BLaER1 treated with 17β-estradiol and CSF1 and Interleukin-3, amounts not matched to agents 10 nM and 100 nM (cell line): ENCODE data around the gene KRT78.
"Not testable (repeated sequence)": the region's sequence is repeated elsewhere in the genome, so short reads cannot be mapped to it uniquely, and the experiment has no call there.

Experiments
- H3K27ac ChIP-seq, 11 experiments: shearing (Covaris generic); formaldehyde crosslinking; 2 replicates each; pipeline ENCODE4 v1.8.1; 2022
- H3K27me3 ChIP-seq, 11 experiments: shearing (Covaris generic); formaldehyde crosslinking; 2 replicates each; pipeline ENCODE4 v1.8.1; 2022
- H3K36me3 ChIP-seq, 11 experiments: shearing (Covaris generic); formaldehyde crosslinking; 2 replicates each; pipeline ENCODE4 v1.8.1; 2022
- H3K4me1 ChIP-seq, 10 experiments: shearing (Covaris generic); formaldehyde crosslinking; 2 replicates each; pipeline ENCODE4 v1.8.1; 2022
- H3K4me2 ChIP-seq, 11 experiments: shearing (Covaris generic); formaldehyde crosslinking; 2 replicates each; pipeline ENCODE4 v1.8.1; 2022
- H3K4me3 ChIP-seq, 10 experiments: shearing (Covaris generic); formaldehyde crosslinking; 2 replicates each; pipeline ENCODE4 v1.8.1; 2022
- H3K9ac ChIP-seq, 11 experiments: shearing (Covaris generic); formaldehyde crosslinking; 2 replicates each; pipeline ENCODE4 v1.8.1; 2022
- H3K9me3 ChIP-seq, 11 experiments: shearing (Covaris generic); formaldehyde crosslinking; replicated peaks in 1 of 11; 2 replicates each; pipeline ENCODE4 v1.8.1; 2022
- H4K20me1 ChIP-seq, 11 experiments: shearing (Covaris generic); formaldehyde crosslinking; 2 replicates each; pipeline ENCODE4 v1.8.1; 2022
- Cebpa-rat ChIP-seq, 11 experiments: shearing (Covaris generic); IDR thresholded peaks; 2 replicates each; pipeline ENCODE4 v1.8.1; 2022

Gene KRT78

GRCh38 chr12:52796839-52797528 is 51.8 kb downstream of the KRT78 start:
- no peaks in the 10 kb centered on the region for H3K27me3 ChIP-seq

GRCh38 chr12:52796429-52796794 is 52.4 kb downstream of the KRT78 start:
- H3K27me3 ChIP-seq = no peaks in the 10 kb centered on the region
- no peak overlapping the region for H3K4me2 ChIP-seq
- peaks cover 0 to 10% (median 0%) of the 10 kb centered on the region in 10 experiments; a peak in 6 of 20 replicates for H3K4me1 ChIP-seq
- H3K27ac ChIP-seq = no peak overlapping the region
- no peak overlapping the region for H3K9ac ChIP-seq
- H3K36me3 ChIP-seq = no peaks in the 10 kb centered on the region
- H3K4me3 ChIP-seq = no peak overlapping the region
- no peaks in the 10 kb centered on the region for H3K9me3 ChIP-seq
- H4K20me1 ChIP-seq = no peaks in the 10 kb centered on the region
- TF ChIP-seq Cebpa-rat (IDR thresholded peaks at IDR 0.05) = no peak

More at GRCh38 chr12:52796839-52797528, 51.8 kb downstream of the KRT78 start:
- Histone ChIP-seq H3K4me2 (no peak overlapping the region), H3K4me3 (no peak overlapping the region), H3K9me3 (no peaks in the 10 kb centered on the region), H3K9ac (no peak overlapping the region), H3K36me3 (no peaks in the 10 kb centered on the region), H3K4me1 (peaks cover 0 to 10% (median 0%) of the 10 kb centered on the region in 10 experiments; a peak in 6 of 20 replicates), H3K27ac (no peak overlapping the region), H4K20me1 (no peaks in the 10 kb centered on the region)
- TF ChIP-seq Cebpa-rat (IDR thresholded peaks at IDR 0.05) = no peak

DNA sequence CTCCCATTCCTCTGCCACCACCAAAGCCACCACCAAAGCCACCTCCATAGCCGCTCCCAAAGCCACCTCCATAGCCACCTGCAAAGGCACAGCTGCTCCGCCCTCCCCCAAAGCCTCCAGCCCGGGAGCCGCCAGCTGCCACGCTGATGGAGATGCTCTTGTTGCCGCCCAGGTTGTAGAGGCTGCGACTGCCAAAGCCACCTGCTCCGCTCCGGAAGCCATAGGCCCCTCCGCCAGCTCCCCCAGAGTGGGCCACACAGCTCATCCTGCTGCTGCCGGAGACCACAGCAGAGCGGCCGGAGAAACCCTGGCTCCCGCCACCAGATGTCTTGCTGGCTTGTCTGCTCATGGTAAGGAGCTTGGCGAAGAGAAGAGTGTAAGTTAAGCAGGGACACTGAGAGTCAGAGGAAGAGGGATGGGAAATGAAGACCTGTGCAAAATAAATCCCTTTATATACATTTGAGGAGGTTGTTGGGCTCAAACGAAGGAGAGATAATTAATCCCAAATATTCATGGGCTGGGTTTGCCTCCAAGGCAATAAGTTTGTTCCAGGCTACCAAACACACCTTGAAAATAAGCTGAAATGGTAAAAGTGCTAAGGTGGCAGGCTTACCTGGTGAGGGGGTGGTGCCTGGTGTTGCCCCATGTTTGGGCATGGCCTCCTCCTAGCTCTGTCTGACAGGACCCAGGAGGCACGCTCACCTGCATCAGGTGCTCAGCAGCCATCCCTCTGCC is 52.9 kb downstream of the KRT78 start, which contains the start of gene KRT3:
Gene KRT3 (minus strand): TSS at position 424 of the 735 bp plus-strand sequence. CDS start 75 bp downstream, at position 349.
- TF ChIP-seq Cebpa-rat (IDR thresholded peaks at IDR 0.05) = no peak
- no peaks in the 10 kb centered on the region for H3K27me3 ChIP-seq
- H3K27ac ChIP-seq = no peak within 1 kb of the TSS
- no peak within 1 kb of the TSS for H3K9ac ChIP-seq
- no peaks in the 10 kb centered on the region for H3K36me3 ChIP-seq
- no peaks in the 10 kb centered on the region for H4K20me1 ChIP-seq
- H3K9me3 ChIP-seq = no peaks in the 10 kb centered on the region
- H3K4me2 ChIP-seq = no peak within 1 kb of the TSS
- peaks cover 0 to 10% (median 0%) of the 10 kb centered on the region in 10 experiments; a peak in 6 of 20 replicates for H3K4me1 ChIP-seq
- no peak within 1 kb of the TSS for H3K4me3 ChIP-seq

DNA sequence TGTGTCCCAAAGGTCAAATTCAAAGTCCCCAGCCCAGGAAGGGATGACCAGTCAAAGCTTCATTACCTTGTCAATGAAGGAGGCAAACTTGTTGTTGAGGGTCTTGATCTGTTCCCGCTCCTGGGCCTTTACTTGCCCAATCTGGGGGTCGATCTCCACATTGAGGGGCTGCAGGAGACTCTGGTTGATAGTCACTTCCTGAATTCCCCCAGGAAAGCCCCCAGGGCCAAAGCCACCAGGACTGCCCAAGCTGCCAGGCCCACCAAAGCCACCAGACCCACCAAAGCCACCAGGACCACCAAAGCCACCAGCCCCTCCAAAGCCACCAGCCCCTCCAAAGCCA is 53.5 kb downstream of the KRT78 start:
- H3K36me3 ChIP-seq, H3K4me3 ChIP-seq, H3K9ac ChIP-seq, H3K27ac ChIP-seq, H3K9me3 ChIP-seq, H4K20me1 ChIP-seq, H3K4me2 ChIP-seq, H3K27me3 ChIP-seq: not testable (repeated sequence)
- peaks cover 0 to 10% (median 0%) of the 10 kb centered on the region in 10 experiments; a peak in 6 of 20 replicates for H3K4me1 ChIP-seq

DNA sequence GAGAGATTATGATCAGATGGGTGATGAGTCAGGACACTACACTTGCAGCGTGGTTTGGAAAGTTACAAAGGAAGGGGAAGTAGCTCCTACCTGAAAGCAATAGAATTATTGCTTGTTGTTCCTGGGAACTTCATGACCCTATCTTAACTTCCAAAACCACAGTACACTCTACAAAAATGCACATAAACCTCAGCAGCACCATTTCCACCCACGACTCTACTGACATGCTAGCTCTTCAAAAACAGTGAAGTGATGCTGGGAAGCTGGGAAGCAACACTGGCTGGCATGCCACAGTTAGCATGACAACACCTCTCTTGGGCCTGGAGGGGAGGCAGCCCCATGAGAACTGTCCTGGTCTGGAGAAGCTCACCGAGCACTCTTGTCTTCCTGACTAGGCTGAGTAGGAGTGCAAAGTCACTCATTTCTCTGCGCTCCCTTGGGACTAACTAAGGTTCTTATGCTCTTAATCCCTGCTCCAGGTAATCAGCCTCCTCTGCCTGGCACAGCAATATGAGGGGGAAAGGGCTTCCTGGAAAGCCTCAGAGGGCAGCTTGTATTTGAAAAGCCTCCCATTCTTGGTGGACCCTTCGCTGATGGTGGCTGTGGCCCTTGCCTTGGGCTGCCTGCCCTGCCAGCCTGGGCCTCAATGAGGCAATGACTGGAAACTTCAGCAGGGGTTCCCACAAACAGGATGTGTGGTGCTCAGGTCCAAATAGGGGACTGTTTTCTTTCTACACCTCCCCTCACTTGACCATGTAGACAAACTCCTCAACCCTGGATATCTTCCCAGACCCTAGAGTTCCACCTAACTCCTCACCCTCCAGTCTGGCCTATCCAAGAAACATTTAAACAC is 54.1 kb downstream of the KRT78 start:
- Histone ChIP-seq H3K4me3 (no peak overlapping the region), H3K36me3 (no peaks in the 10 kb centered on the region), H3K9me3 (no peaks in the 10 kb centered on the region), H3K4me1 (peaks cover 0 to 10% (median 0%) of the 10 kb centered on the region in 10 experiments; a peak in 6 of 20 replicates), H3K9ac (no peak overlapping the region), H3K4me2 (peak overlapping the region in 2 of 11 experiments; percentile 4 to 18; a peak in 2 of 22 replicates), H4K20me1 (no peaks in the 10 kb centered on the region), H3K27ac (no peak overlapping the region), H3K27me3 (no peaks in the 10 kb centered on the region)
- TF ChIP-seq Cebpa-rat (IDR thresholded peaks at IDR 0.05) = no peak

GRCh38 chr12:52792185-52793029 is 56.4 kb downstream of the KRT78 start:
- Histone ChIP-seq H3K36me3 (no peaks in the 10 kb centered on the region), H3K4me1 (peaks cover 0 to 10% (median 0%) of the 10 kb centered on the region in 10 experiments; a peak in 6 of 20 replicates), H3K27me3 (no peaks in the 10 kb centered on the region), H3K27ac (no peak overlapping the region), H3K4me3 (no peak overlapping the region), H4K20me1 (no peaks in the 10 kb centered on the region), H3K9me3 (no peaks in the 10 kb centered on the region), H3K4me2 (no peak overlapping the region), H3K9ac (no peak overlapping the region)
- TF ChIP-seq Cebpa-rat (IDR thresholded peaks at IDR 0.05) = no peak

DNA sequence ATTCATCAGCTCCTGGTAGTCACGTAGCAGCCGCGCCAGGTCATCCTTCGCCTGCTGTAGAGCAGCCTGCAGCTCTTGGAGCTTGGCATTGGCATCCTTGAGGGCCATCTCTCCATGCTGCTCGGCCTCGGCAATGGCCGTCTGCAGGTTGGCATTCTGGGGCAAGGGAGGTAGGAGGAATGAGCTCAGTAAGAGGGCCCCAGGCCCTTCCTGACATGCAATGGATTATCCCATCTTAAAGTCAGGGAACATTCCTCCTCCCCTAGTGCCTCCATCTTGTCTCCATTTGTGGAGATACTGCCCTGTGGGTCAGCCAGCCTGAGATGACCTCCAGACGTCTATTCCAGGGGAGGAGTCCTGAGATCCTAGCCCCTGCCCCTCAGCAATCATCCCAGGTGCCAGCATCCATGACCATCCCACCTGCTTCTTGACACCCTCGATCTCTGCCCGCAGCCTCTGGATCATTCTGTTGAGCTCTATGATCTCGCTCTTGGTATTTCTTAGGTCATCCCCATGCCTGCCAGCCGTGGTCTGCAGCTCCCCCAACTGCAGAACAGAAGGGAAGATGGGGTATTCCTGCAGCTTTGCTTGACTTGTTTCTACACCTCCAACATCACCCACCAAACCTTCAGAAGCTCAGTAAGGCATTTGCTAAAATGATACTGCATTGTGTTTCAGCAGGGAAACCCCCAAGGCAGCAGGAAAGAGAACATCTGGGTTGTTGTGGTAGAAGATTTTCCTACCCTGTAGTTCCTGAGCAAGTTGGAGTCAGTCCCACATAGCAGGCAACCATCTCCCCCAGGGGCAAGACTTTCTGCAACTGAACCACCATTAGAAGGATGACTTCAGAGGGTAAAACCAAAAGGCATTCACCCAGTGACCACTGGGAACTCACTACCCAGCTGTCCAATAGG is 57.3 kb downstream of the KRT78 start:
- no peak overlapping the region for H3K27ac ChIP-seq
- H3K27me3 ChIP-seq = no peaks in the 10 kb centered on the region
- no peak for TF ChIP-seq Cebpa-rat (IDR thresholded peaks at IDR 0.05)
- H3K4me2 ChIP-seq = no peak overlapping the region
- H3K4me1 ChIP-seq = peaks cover 0 to 10% (median 0%) of the 10 kb centered on the region in 10 experiments; a peak in 6 of 20 replicates
- H3K9me3 ChIP-seq = no peaks in the 10 kb centered on the region
- no peak overlapping the region for H3K9ac ChIP-seq
- no peak overlapping the region for H3K4me3 ChIP-seq
- no peaks in the 10 kb centered on the region for H3K36me3 ChIP-seq
- H4K20me1 ChIP-seq = no peaks in the 10 kb centered on the region
